NB4 (cell line): Measurements from ENCODE around the gene ZNF41.
"Not testable (repeated sequence)": the region's sequence is repeated elsewhere in the genome, so short reads cannot be mapped to it uniquely, and the experiment has no call there.

Experiments
- DNase-seq: peaks from one replicate; pipeline ENCODE4 v3.0.0; 2010; ENCODE audit warnings: low read depth
- H3K4me3 ChIP-seq: one replicate; pipeline ENCODE4 v1.5.1; 2011; ENCODE audit warnings: mild to moderate bottlenecking, low read depth, low read length, moderate library complexity
- MAX ChIP-seq: IDR thresholded peaks from 2 replicates; pipeline ENCODE4 v1.6.1; 2011; ENCODE audit warnings: low read depth, low read length
- MYC ChIP-seq: IDR thresholded peaks from 2 replicates; pipeline ENCODE4 v1.6.1; 2011; ENCODE audit warnings: low read depth, low read length
- POLR2A ChIP-seq: IDR thresholded peaks from 2 replicates; pipeline ENCODE4 v1.6.1; 2011; ENCODE audit warnings: mild to moderate bottlenecking; ENCODE audit not compliant: insufficient read length; ENCODE audit errors: extremely low read depth
- TF ChIP-seq, protein P1 (sequence below): IDR thresholded peaks from one replicate; pipeline ENCODE4 v1.5.1; 2012; ENCODE audit warnings: low read depth, low read length

ZNF41 gene

GRCh38 chrX:47502316-47503125, 19.5 kb upstream of the ZNF41 start:
- TF ChIP-seq MYC (no peak), POLR2A (no peak), MAX (no peak)
- TF ChIP-seq, protein P1, sequence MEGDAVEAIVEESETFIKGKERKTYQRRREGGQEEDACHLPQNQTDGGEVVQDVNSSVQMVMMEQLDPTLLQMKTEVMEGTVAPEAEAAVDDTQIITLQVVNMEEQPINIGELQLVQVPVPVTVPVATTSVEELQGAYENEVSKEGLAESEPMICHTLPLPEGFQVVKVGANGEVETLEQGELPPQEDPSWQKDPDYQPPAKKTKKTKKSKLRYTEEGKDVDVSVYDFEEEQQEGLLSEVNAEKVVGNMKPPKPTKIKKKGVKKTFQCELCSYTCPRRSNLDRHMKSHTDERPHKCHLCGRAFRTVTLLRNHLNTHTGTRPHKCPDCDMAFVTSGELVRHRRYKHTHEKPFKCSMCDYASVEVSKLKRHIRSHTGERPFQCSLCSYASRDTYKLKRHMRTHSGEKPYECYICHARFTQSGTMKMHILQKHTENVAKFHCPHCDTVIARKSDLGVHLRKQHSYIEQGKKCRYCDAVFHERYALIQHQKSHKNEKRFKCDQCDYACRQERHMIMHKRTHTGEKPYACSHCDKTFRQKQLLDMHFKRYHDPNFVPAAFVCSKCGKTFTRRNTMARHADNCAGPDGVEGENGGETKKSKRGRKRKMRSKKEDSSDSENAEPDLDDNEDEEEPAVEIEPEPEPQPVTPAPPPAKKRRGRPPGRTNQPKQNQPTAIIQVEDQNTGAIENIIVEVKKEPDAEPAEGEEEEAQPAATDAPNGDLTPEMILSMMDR: no peak
- H3K4me3 ChIP-seq: no peak overlapping the region
- DNase-seq: no peak

GRCh38 chrX:47501226-47502074, 18.4 kb upstream of the ZNF41 start:
- H3K4me3 ChIP-seq: no peak overlapping the region
- TF ChIP-seq MYC: no peak
- peak; percentile 36 for DNase-seq

GRCh38 chrX:47500554-47500953, 17.5 kb upstream of the ZNF41 start:
- no peak for DNase-seq
- no peak overlapping the region for H3K4me3 ChIP-seq
- TF ChIP-seq POLR2A (no peak), MYC (no peak), MAX (no peak)
- TF ChIP-seq, protein P1: no peak

- no peak for DNase-seq
- H3K4me3 ChIP-seq: no peak overlapping the region
- TF ChIP-seq, protein P1: no peak
- TF ChIP-seq MAX: no peak
- no peak for TF ChIP-seq POLR2A
- no peak for TF ChIP-seq MYC
These were observed 16.3 kb upstream of the ZNF41 start for GRCh38 chrX:47499293-47499692.

DNA sequence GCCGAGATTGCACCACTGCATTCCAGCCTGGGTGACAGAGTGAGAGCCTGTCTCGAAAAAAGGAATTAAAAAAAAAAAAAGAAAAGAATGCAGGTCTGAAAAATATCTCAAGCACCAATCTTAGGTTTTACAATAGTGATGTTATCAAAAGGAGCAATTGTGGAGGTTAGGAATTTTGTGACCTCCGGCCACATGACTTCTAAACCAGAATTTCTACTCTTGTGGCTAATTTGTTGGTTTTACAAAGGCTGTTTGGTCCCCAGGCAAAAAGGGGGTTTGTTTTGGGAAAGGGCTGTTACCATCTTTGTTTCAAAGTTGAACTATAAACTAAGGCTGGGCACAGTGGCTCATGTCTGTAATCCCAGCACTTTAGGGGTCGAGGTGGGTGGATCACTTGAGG, 15.4 kb upstream of the ZNF41 start:
- TF ChIP-seq, protein P1: no peak
- TF ChIP-seq POLR2A: no peak
- TF ChIP-seq MAX: no peak
- TF ChIP-seq MYC: no peak
- DNase-seq: no peak
- H3K4me3 ChIP-seq: no peak overlapping the region

DNA sequence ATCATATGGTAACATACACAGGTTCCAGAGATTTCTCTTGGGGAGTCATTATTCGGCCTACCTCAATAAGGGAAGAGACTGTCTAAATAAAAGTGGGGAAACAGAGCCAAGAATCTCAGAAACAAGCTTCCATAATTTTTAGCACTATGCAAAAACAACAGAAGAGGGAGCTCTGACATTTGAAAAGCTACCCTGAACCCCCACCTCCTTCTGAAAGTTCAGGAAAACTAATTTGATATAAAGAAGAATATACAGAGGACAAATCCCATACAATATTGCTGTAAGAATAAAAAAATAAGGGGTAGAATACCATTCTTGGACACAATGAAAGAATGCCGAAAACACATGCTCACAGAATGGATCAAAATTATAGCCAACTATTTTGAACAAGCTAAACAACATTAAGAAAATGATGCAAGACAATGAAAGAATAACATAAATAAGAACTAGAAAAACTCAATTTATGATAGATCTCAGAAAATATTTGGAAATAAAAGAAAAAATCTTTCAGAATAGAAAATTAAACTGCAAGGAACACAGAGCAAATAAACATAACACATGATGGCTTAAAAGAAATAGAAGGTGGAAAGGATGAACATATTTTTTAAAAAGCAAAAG, 14.4 kb upstream of the ZNF41 start:
- H3K4me3 ChIP-seq: no peak overlapping the region
- peak; percentile 39 for DNase-seq
- TF ChIP-seq MYC (no peak), MAX (no peak), POLR2A (no peak)
- TF ChIP-seq, protein P1: peak; percentile 25

GRCh38 chrX:47492133-47492532, 9.1 kb upstream of the ZNF41 start:
- DNase-seq, H3K4me3 ChIP-seq: not testable (repeated sequence)
